Prostate gland (tissue), 2 donors: ENCODE data around the gene CYP51A1. TPM values are rescaled to one million over a fixed set of nuclear protein-coding genes. Genes with fewer than 3 reads are reported as not detected.
"Not testable (repeated sequence)": the region's sequence is repeated elsewhere in the genome, so short reads cannot be mapped to it uniquely, and the experiment has no call there.

Experiments used
- DNase-seq: peaks from one replicate; pipeline ENCODE4 v3.0.0-alpha.2; 2019; ENCODE audit warnings: low spot score
- H3K27ac ChIP-seq, 2 donors: fragments of 200-600 bp; sonication (generic); 2 replicates each; pipeline ENCODE4 v1.5.1; 2017 to 2019
- H3K27me3 ChIP-seq: fragments of 200-600 bp; sonication (generic); replicated peaks from 2 replicates; pipeline ENCODE4 v1.5.1; 2019; ENCODE audit not compliant: insufficient read depth
- H3K36me3 ChIP-seq, 2 donors: fragments of 200-600 bp; sonication (generic); 1 replicate in 1 of 2; 2 replicates in 1 of 2; pipeline versions ENCODE4 v1.5.1 to v1.8.1; 2017 to 2019
- H3K4me1 ChIP-seq: fragments of 200-600 bp; sonication (generic); replicated peaks from 2 replicates; pipeline ENCODE4 v1.5.1; 2019
- H3K4me3 ChIP-seq, 2 donors: fragments of 200-600 bp; sonication (generic); 2 replicates each; pipeline ENCODE4 v1.5.1; 2017 to 2019
- H3K9me3 ChIP-seq: fragments of 200-600 bp; sonication (generic); 2 replicates; pipeline ENCODE4 v1.5.1; 2017
- CTCF ChIP-seq, 4 experiments: fragments of 200-600 bp in 2 of 4; fragments of 450-650 bp in 2 of 4; sonication (generic) in 2 of 4; IDR thresholded peaks; 1 replicate in 3 of 4; 2 replicates in 1 of 4; pipeline ENCODE4 v1.5.1; 2016 to 2019; ENCODE audit warnings: antibody characterized with exemption in 4 of 4, mild to moderate bottlenecking in 2 of 4, moderate library complexity in 2 of 4
- POLR2A ChIP-seq: fragments of 450-650 bp; IDR thresholded peaks from one replicate; pipeline ENCODE4 v1.6.1; 2016; ENCODE audit warnings: antibody characterized with exemption, mild to moderate bottlenecking
- POLR2AphosphoS5 ChIP-seq: sonication (generic); formaldehyde crosslinking; IDR thresholded peaks from one replicate; pipeline ENCODE4 v1.6.1; 2017; ENCODE audit warnings: antibody characterized with exemption
- WGBS: methylation state at CpG from one replicate; pipeline ENCODE4 v1.1.5; 2018; 5-methylcytosine and 5-hydroxymethylcytosine counted together
- intact Hi-C: fragments of 100-400 bp; cut with DNase I; formaldehyde crosslinking; loops from one replicate; pipeline ENCODE4 v1.14.2; 2022
- total RNA-seq, 2 donors: library from RNA; depleted of rRNA; stranded (reverse); fragments of >200 nt; gene quantifications; one replicate each; pipeline ENCODE4 v1.1.0, GENCODE V29; 2016

The CYP51A1 gene
- total RNA-seq, 2 donors from 2014 or later = 51.6 to 121 TPM

- no peak for DNase-seq
- 93% methylated on average over 5 of the region's 5 CpGs for WGBS
- TF ChIP-seq CTCF (IDR thresholded peaks at IDR 0.05) (no peak), POLR2AphosphoS5 (no peak), POLR2A (no peak)
- H3K27ac ChIP-seq = no peak overlapping the region
- no peaks in the 10 kb centered on the region for H3K36me3 ChIP-seq
- H3K27me3 ChIP-seq = no peaks in the 10 kb centered on the region
- H3K4me1 ChIP-seq = no peaks in the 10 kb centered on the region
- no peak overlapping the region for H3K4me3 ChIP-seq
- intact Hi-C loops = no loop called here
- H3K9me3 ChIP-seq = no peaks in the 10 kb centered on the region
Measured at GRCh38 chr7:92149736-92150239, 15.5 kb upstream of the CYP51A1 start.

- H3K4me3 ChIP-seq, H3K4me1 ChIP-seq, intact Hi-C loops, H3K27me3 ChIP-seq, H3K9me3 ChIP-seq, H3K27ac ChIP-seq, DNase-seq, H3K36me3 ChIP-seq: not testable (repeated sequence)
- WGBS = 95% methylated on average over 48 of the region's 50 CpGs
Measured at GRCh38 chr7:92143192-92143880, 9.1 kb upstream of the CYP51A1 start.

- H3K4me1 ChIP-seq, DNase-seq, H3K27me3 ChIP-seq, intact Hi-C loops, H3K27ac ChIP-seq, H3K36me3 ChIP-seq, H3K9me3 ChIP-seq, H3K4me3 ChIP-seq: not testable (repeated sequence)
- WGBS = 92% methylated on average over 9 of the region's 9 CpGs
Measured at GRCh38 chr7:92142791-92143190, 8.5 kb upstream of the CYP51A1 start.

GRCh38 chr7:92141161-92141560 lies 6.9 kb upstream of the CYP51A1 start:
- H3K27me3 ChIP-seq = no peaks in the 10 kb centered on the region
- intact Hi-C loops = no loop called here
- no peak overlapping the region for H3K27ac ChIP-seq
- 97% methylated on average over 7 of the region's 7 CpGs for WGBS
- DNase-seq = no peak
- no peaks in the 10 kb centered on the region for H3K4me1 ChIP-seq
- TF ChIP-seq CTCF (IDR thresholded peaks at IDR 0.05) = no peak
- no peak for TF ChIP-seq POLR2AphosphoS5
- no peak for TF ChIP-seq POLR2A
- H3K4me3 ChIP-seq = no peak overlapping the region
- no peaks in the 10 kb centered on the region for H3K36me3 ChIP-seq
- no peaks in the 10 kb centered on the region for H3K9me3 ChIP-seq

GRCh38 chr7:92137557-92137956 lies 3.3 kb upstream of the CYP51A1 start:
- H3K27ac ChIP-seq = no peak overlapping the region
- H3K4me3 ChIP-seq = no peak overlapping the region
- no peaks in the 10 kb centered on the region for H3K36me3 ChIP-seq
- no peak for DNase-seq
- peaks cover 3% of the 10 kb centered on the region for H3K4me1 ChIP-seq
- no peaks in the 10 kb centered on the region for H3K27me3 ChIP-seq
- intact Hi-C loops = no loop called here
- WGBS = 16% methylated on average over 2 of the region's 2 CpGs
- TF ChIP-seq CTCF (IDR thresholded peaks at IDR 0.05) = no peak
- TF ChIP-seq POLR2A = no peak
- TF ChIP-seq POLR2AphosphoS5 = no peak
- no peaks in the 10 kb centered on the region for H3K9me3 ChIP-seq
